HepG2 (cell line): ENCODE results near the gene NEDD4L. TPM values are rescaled to one million over a fixed set of nuclear protein-coding genes. Genes with fewer than 3 reads are reported as not detected.

Source experiments
- ATAC-seq: fragments of 200-7000 bp; cut with Tn5 transposase; 3 replicates; pipeline ENCODE4 v1.9.1; 2020; ENCODE audit warnings: mild to moderate bottlenecking, moderate library complexity
- BruUV-seq: library from RNA; stranded (reverse); fragments of 400-500 nt; replicated peaks from 2 replicates; lab custom pipeline; 2021; lab: Mats Ljungman, UMichigan
- CTCF ChIA-PET: fragments of 300-600 bp; formaldehyde crosslinking; extraction: SDS; loops from one replicate; lab custom pipeline; 2021; ENCODE audit warnings: low total read pairs, inconsistent platforms, low intra/inter-chr PET ratio; lab: Yijun Ruan, JAX
- POLR2A ChIA-PET: fragments of 350-600 bp; sonication (Branson Sonifier 250); formaldehyde crosslinking; loops from one replicate; lab custom pipeline; 2020; ENCODE audit warnings: antibody characterized with exemption, inconsistent platforms; lab: Yijun Ruan, JAX
- DNase-seq: peaks from one replicate; pipeline ENCODE4 v3.0.0-alpha.2; 2015; ENCODE audit warnings: low spot score
- FAIRE-seq: peaks from 3 replicates; lab custom pipeline; 2011; peaks lifted over from hg19 to GRCh38; lab: Jason Lieb, UNC
- H2AFZ ChIP-seq: one replicate; pipeline ENCODE4 v1.6.1; 2011; ENCODE audit warnings: low read length, inconsistent platforms
- H3K27ac ChIP-seq: fragments of 300-600 bp; 3 replicates; pipeline ENCODE4 v1.8.0; 2011; ENCODE audit warnings: mixed run types, mild to moderate bottlenecking, mixed read lengths, low read length, inconsistent platforms; ENCODE audit not compliant: insufficient read depth; ENCODE audit errors: extremely low read length
- H3K27me3 ChIP-seq, 2 experiments: fragments of 200-600 bp in 1 of 2; 2 replicates in 1 of 2; 3 replicates in 1 of 2; pipeline versions ENCODE4 v1.6.0 to v1.8.0; 2011; ENCODE audit warnings: low read length in 2 of 2, mild to moderate bottlenecking in 2 of 2, moderate library complexity in 2 of 2, inconsistent platforms in 1 of 2; ENCODE audit not compliant: insufficient read depth in 2 of 2, control insufficient read depth in 1 of 2
- H3K36me3 ChIP-seq, 2 experiments: fragments of 200-600 bp in 1 of 2; replicated peaks in 1 of 2; 2 replicates in 1 of 2; 3 replicates in 1 of 2; pipeline versions ENCODE4 v1.5.1 to v1.8.0; 2011; ENCODE audit warnings: low read length in 2 of 2, inconsistent platforms in 1 of 2; ENCODE audit not compliant: insufficient read depth in 2 of 2, control insufficient read depth in 1 of 2
- H3K4me1 ChIP-seq: 2 replicates; pipeline ENCODE4 v1.5.1; 2012; ENCODE audit warnings: low read length, inconsistent platforms; ENCODE audit not compliant: insufficient read depth
- H3K4me2 ChIP-seq: 2 replicates; pipeline ENCODE4 v1.6.0; 2011; ENCODE audit warnings: low read depth, low read length, inconsistent platforms
- H3K4me3 ChIP-seq, 3 experiments: fragments of 200-600 bp in 1 of 3; sonication (generic), shearing (Covaris generic) in 1 of 3; replicated peaks in 1 of 3; 2 replicates each; pipeline ENCODE4 v1.5.1; 2011 to 2016; ENCODE audit warnings: low read length in 3 of 3, inconsistent platforms in 2 of 3, low read depth in 2 of 3, mild to moderate bottlenecking in 2 of 3, control low read depth in 1 of 3, mixed read lengths in 1 of 3; ENCODE audit not compliant: insufficient read depth in 1 of 3
- H3K79me2 ChIP-seq: one replicate; pipeline ENCODE4 v1.6.1; 2011; ENCODE audit warnings: low read length, inconsistent platforms; ENCODE audit not compliant: insufficient read depth
- H3K9ac ChIP-seq: 2 replicates; pipeline ENCODE4 v1.6.0; 2011; ENCODE audit warnings: mild to moderate bottlenecking, low read depth, low read length, inconsistent platforms; ENCODE audit not compliant: insufficient read depth
- H3K9me3 ChIP-seq: 2 replicates; pipeline ENCODE4 v1.5.1; 2012; ENCODE audit warnings: mild to moderate bottlenecking, low read length
- H4K20me1 ChIP-seq: 2 replicates; pipeline ENCODE4 v1.6.0; 2011; ENCODE audit warnings: inconsistent platforms, mild to moderate bottlenecking, low read length, moderate library complexity; ENCODE audit not compliant: insufficient read depth
- EZH2 ChIP-seq: conservative IDR thresholded peaks from 2 replicates; pipeline ENCODE4 v1.6.1; 2012; ENCODE audit warnings: mild to moderate bottlenecking, low read depth, low read length, moderate library complexity
- KAT7 ChIP-seq: IDR thresholded peaks from 2 replicates; pipeline ENCODE4 v1.6.1; 2018; ENCODE audit warnings: borderline replicate concordance, missing compliant biosample characterization
- MTF1 ChIP-seq: sonication (generic); formaldehyde crosslinking; IDR thresholded peaks from 2 replicates; pipeline ENCODE4 v1.5.0; 2020; ENCODE audit warnings: missing genetic modification reagents
- NFATC3 ChIP-seq: sonication (generic); formaldehyde crosslinking; IDR thresholded peaks from 2 replicates; pipeline ENCODE4 v1.5.1; 2020; ENCODE audit warnings: mild to moderate bottlenecking, missing genetic modification reagents
- SIN3B ChIP-seq: fragments of 150-350 bp; IDR thresholded peaks from 2 replicates; pipeline ENCODE4 v1.6.1; 2014; ENCODE audit warnings: low read length
- SMARCE1 ChIP-seq: fragments of 450-650 bp; IDR thresholded peaks from 2 replicates; pipeline ENCODE4 v1.6.1; 2017; ENCODE audit warnings: borderline replicate concordance
- SP2 ChIP-seq: sonication (generic); formaldehyde crosslinking; IDR thresholded peaks from 2 replicates; pipeline ENCODE4 v1.5.1; 2020; ENCODE audit warnings: mild to moderate bottlenecking, missing genetic modification reagents
- ZNF17 ChIP-seq: sonication (generic); formaldehyde crosslinking; IDR thresholded peaks from 2 replicates; pipeline ENCODE4 v1.5.0; 2020; ENCODE audit warnings: mild to moderate bottlenecking, missing genetic modification reagents
- ZNF546 ChIP-seq: sonication (generic); formaldehyde crosslinking; conservative IDR thresholded peaks from 2 replicates; pipeline ENCODE4 v1.8.1; 2023; ENCODE audit warnings: mild to moderate bottlenecking, missing genetic modification reagents
- ZNF768 ChIP-seq: sonication (generic); formaldehyde crosslinking; IDR thresholded peaks from 2 replicates; pipeline ENCODE4 v1.4.0; 2020; ENCODE audit warnings: missing genetic modification reagents
- WGBS: methylation state at CpG from one replicate; pipeline ENCODE4 v1.1.6; 2017; ENCODE audit warnings: low lambda C conversion rate; 5-methylcytosine and 5-hydroxymethylcytosine counted together
- in situ Hi-C: cut with HindIII; loops from 2 replicates; pipeline ENCODE4 v1.10.0; 2017; ENCODE audit warnings: low pct_unique_long_range_greater_than_20kb; ENCODE audit not compliant: extremely low pct_ligation_motif_present
- intact Hi-C: fragments of 100-400 bp; cut with micrococcal nuclease; formaldehyde crosslinking; loops from one replicate; pipeline ENCODE4 v1.10.0; 2022; ENCODE audit not compliant: unreplicated experiment
- polyA plus RNA-seq, 8 experiments: library from polyadenylated mRNA; depleted of rRNA in 3 of 8; stranded (reverse) in 7 of 8; unstranded in 1 of 8; fragments of >200 nt; fragmentation: Illumina TruSeq in 4 of 8; extraction: Trizol in 4 of 8; gene quantifications; 2 replicates each; pipeline versions ENCODE4 v1.2.1 to v1.2.3, GENCODE V29; 2011 to 2016; ENCODE audit warnings: low read depth in 4 of 8, missing spikeins in 1 of 8, mixed read lengths in 1 of 8; ENCODE audit not compliant: insufficient read depth in 1 of 8
- total RNA-seq, 5 experiments: library from RNA; depleted of rRNA; stranded (reverse); fragments of >200 nt; fragmentation: Illumina TruSeq; extraction: Trizol; gene quantifications; 2 replicates each; pipeline ENCODE4 v1.2.3, GENCODE V29; 2016; ENCODE audit warnings: low read depth in 1 of 5
- TF ChIP-seq, protein P1 (sequence below): IDR thresholded peaks from 2 replicates; pipeline ENCODE4 v1.6.1; 2016

The NEDD4L gene
- total and polyA plus RNA-seq, 2 of the 13 experiments (the other 11 are each of a cell fraction or from before 2014, with no cell fraction given), result 168 to 390 TPM

DNA sequence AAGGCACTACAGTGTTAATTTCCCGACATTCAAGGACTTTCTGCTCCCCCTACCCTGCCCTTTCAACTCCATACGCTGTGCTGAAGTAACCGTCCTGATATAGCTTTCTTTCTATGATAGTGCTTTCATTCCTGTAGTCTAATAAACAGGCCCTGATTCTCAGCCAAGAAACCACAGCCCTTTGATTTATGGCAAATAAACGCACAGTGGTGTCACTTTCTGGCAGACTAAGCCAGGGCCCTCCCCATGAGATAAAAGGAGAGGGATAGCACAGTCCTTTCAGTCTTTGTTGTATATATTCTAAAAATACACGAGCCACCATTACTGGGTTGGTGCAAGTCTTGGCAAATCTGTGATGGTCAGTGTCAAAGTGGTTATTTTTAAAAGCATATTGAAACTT lies 293.7 kb downstream of the NEDD4L start:
- intact Hi-C loops, result no loop called here

DNA sequence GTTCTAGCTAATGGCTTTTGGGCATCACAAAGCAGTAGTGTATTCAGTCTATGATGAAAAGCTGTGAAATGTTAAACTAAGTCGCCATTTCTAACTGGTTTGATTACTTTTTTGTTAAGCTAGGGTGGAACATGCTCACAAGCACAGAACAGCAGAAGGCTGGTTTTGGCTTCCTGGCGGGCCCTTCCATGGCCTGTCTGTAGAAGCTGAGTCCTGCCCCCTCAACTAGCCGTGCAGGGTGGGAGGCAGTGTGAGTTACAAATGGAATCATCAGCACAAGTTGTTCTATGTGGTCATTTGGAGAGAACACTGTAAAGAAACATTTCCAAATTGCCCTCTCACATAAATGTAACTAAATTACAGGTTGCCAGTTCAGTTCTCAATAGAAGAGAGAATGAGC lies 294.1 kb downstream of the NEDD4L start:
- in situ Hi-C loops, result no loop called here
- Histone ChIP-seq H3K36me3 (peaks cover 4 to 79% of the 10 kb centered on the region in 2 experiments), H4K20me1 (no peaks in the 10 kb centered on the region), H3K9ac (no peak overlapping the region), H3K4me2 (no peak overlapping the region), H3K4me3 (no peak overlapping the region), H3K27ac (no peak overlapping the region), H3K79me2 (no peaks in the 10 kb centered on the region), H2AFZ (no peak overlapping the region), H3K4me1 (no peaks in the 10 kb centered on the region), H3K9me3 (no peaks in the 10 kb centered on the region), H3K27me3 (no peaks in the 10 kb centered on the region)
- no TSS peak for BruUV-seq
- FAIRE-seq (no peak), ATAC-seq (no peak), DNase-seq (no peak)
- WGBS, result 100% methylated on average over 1 of the region's 3 CpGs
- no peak for TF ChIP-seq KAT7 (CRISPR knock-in tag)
- ChIA-PET CTCF (no interaction called here), POLR2A (no interaction called here)
- intact Hi-C loops, result no loop called here

More for the DNA sequence above, 293.7 kb downstream of the NEDD4L start:
- Histone ChIP-seq H3K79me2 (no peaks in the 10 kb centered on the region), H3K4me3 (no peak overlapping the region), H3K4me2 (no peak overlapping the region), H3K27ac (no peak overlapping the region), H3K36me3 (peaks cover 4 to 77% of the 10 kb centered on the region in 2 experiments), H3K9ac (no peak overlapping the region), H3K4me1 (no peaks in the 10 kb centered on the region), H3K27me3 (no peaks in the 10 kb centered on the region), H3K9me3 (no peaks in the 10 kb centered on the region), H4K20me1 (no peaks in the 10 kb centered on the region), H2AFZ (no peak overlapping the region)
- ChIA-PET CTCF (no interaction called here), POLR2A (no interaction called here)
- BruUV-seq, result no TSS peak
- TF ChIP-seq SMARCE1, result no peak
- TF ChIP-seq, protein P1, sequence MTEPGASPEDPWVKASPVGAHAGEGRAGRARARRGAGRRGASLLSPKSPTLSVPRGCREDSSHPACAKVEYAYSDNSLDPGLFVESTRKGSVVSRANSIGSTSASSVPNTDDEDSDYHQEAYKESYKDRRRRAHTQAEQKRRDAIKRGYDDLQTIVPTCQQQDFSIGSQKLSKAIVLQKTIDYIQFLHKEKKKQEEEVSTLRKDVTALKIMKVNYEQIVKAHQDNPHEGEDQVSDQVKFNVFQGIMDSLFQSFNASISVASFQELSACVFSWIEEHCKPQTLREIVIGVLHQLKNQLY (CRISPR knock-in tag), result no peak
- no peak for TF ChIP-seq ZNF768 (CRISPR knock-in tag)
- TF ChIP-seq ZNF546 (CRISPR knock-in tag), result no peak
- TF ChIP-seq ZNF17 (CRISPR knock-in tag), result no peak
- TF ChIP-seq NFATC3 (CRISPR knock-in tag), result no peak
- TF ChIP-seq EZH2, result no peak
- TF ChIP-seq SIN3B, result no peak
- no peak for TF ChIP-seq SP2 (CRISPR knock-in tag)
- no peak for TF ChIP-seq MTF1
- DNase-seq, result no peak
- in situ Hi-C loops, result no loop called here
- FAIRE-seq, result no peak
- 90% methylated on average over 4 of the region's 5 CpGs for WGBS
- no peak for ATAC-seq
